Fibroblast of pulmonary artery (primary cell): Measurements from ENCODE around the gene RYR3.

Experiments used
- DNase-seq: peaks from one replicate; pipeline ENCODE4 v3.0.0-alpha.2; 2010; ENCODE audit warnings: low read depth
- H3K4me3 ChIP-seq: replicated peaks from 2 replicates; pipeline ENCODE4 v1.5.1; 2011; ENCODE audit warnings: low read depth, mild to moderate bottlenecking, control low read depth, low read length, moderate library complexity
- CTCF ChIP-seq: IDR thresholded peaks from 2 replicates; pipeline ENCODE4 v1.5.1; 2011; ENCODE audit warnings: mild to moderate bottlenecking, control low read depth, low read length, inconsistent platforms; ENCODE audit errors: missing control alignments

RYR3 gene

GRCh38 chr15:33722673-33723015 is 411.9 kb downstream of the RYR3 start:
- DNase-seq: no peak
- TF ChIP-seq CTCF: no peak
- no peak overlapping the region for H3K4me3 ChIP-seq

GRCh38 chr15:33724321-33725036 is 413.7 kb downstream of the RYR3 start:
- TF ChIP-seq CTCF: no peak
- no peak overlapping the region for H3K4me3 ChIP-seq
- no peak for DNase-seq

GRCh38 chr15:33729653-33730052 is 418.9 kb downstream of the RYR3 start:
- no peak overlapping the region for H3K4me3 ChIP-seq
- peak; percentile 31 for TF ChIP-seq CTCF
- peak; percentile 36 for DNase-seq

GRCh38 chr15:33730815-33731214 is 420.0 kb downstream of the RYR3 start:
- no peak for TF ChIP-seq CTCF
- no peak overlapping the region for H3K4me3 ChIP-seq
- DNase-seq: no peak

GRCh38 chr15:33735143-33735542 is 424.4 kb downstream of the RYR3 start:
- no peak for DNase-seq
- TF ChIP-seq CTCF: no peak
- no peak overlapping the region for H3K4me3 ChIP-seq

- H3K4me3 ChIP-seq: no peak overlapping the region
- peak; percentile 64 for DNase-seq
- TF ChIP-seq CTCF: peak; percentile 73
Observed at GRCh38 chr15:33735637-33736247, 425.0 kb downstream of the RYR3 start.
